OCI-LY7 (cell line): ENCODE measurements around the gene XPNPEP1. TPM values are rescaled to one million over a fixed set of nuclear protein-coding genes. Genes with fewer than 3 reads are reported as not detected.

Experiments
- BruUV-seq: library from RNA; stranded (reverse); fragments of 400-500 nt; replicated peaks from 2 replicates; lab custom pipeline; 2021; lab: Mats Ljungman, UMichigan
- CTCF ChIA-PET: fragments of 300-600 bp; sonication (Branson Sonifier 250); formaldehyde crosslinking; loops from one replicate; lab custom pipeline; 2022; ENCODE audit warnings: antibody characterized with exemption; ENCODE audit not compliant: unreplicated experiment; lab: Charles Lee
- POLR2A ChIA-PET: fragments of 300-600 bp; sonication (Branson Sonifier 250); formaldehyde crosslinking; loops from one replicate; lab custom pipeline; 2022; ENCODE audit warnings: antibody characterized with exemption; lab: Charles Lee
- DNase-seq: peaks from one replicate; pipeline ENCODE4 v3.0.0-alpha.2; 2015; ENCODE audit warnings: low spot score
- H2AFZ ChIP-seq: fragments of 200-600 bp; sonication (generic), shearing (Covaris generic); 2 replicates; pipeline ENCODE4 v1.6.1; 2014; ENCODE audit warnings: mild to moderate bottlenecking, antibody characterized with exemption, low read length, moderate library complexity
- H3K27ac ChIP-seq: fragments of 200-600 bp; sonication (generic); 2 replicates; pipeline ENCODE4 v1.5.1; 2014; ENCODE audit warnings: mixed run types, low read depth, mild to moderate bottlenecking, moderate library complexity, low read length, inconsistent platforms; ENCODE audit not compliant: poor library complexity, severe bottlenecking
- H3K36me3 ChIP-seq: fragments of 200-600 bp; sonication (generic); 2 replicates; pipeline ENCODE4 v1.6.1; 2014; ENCODE audit warnings: mild to moderate bottlenecking, antibody characterized with exemption, low read length, moderate library complexity, mixed read lengths; ENCODE audit not compliant: insufficient read depth
- H3K4me1 ChIP-seq: fragments of 200-600 bp; sonication (generic); 2 replicates; pipeline ENCODE4 v1.5.1; 2014; ENCODE audit warnings: mild to moderate bottlenecking, low read length; ENCODE audit not compliant: insufficient read depth, poor library complexity, severe bottlenecking
- H3K4me2 ChIP-seq: fragments of 200-600 bp; sonication (generic); 2 replicates; pipeline ENCODE4 v1.6.1; 2014; ENCODE audit warnings: mild to moderate bottlenecking, low read length
- H3K4me3 ChIP-seq: fragments of 200-600 bp; sonication (generic); 2 replicates; pipeline ENCODE4 v1.5.1; 2014; ENCODE audit warnings: mild to moderate bottlenecking, low read depth, low read length; ENCODE audit not compliant: poor library complexity, severe bottlenecking
- H3K79me2 ChIP-seq: fragments of 200-600 bp; sonication (generic); 2 replicates; pipeline ENCODE4 v1.6.1; 2016; ENCODE audit warnings: low read depth, mild to moderate bottlenecking, low read length, moderate library complexity, mixed read lengths; ENCODE audit not compliant: insufficient read depth
- H3K9me2 ChIP-seq: fragments of 200-600 bp; sonication (generic); 2 replicates; pipeline ENCODE4 v1.6.1; 2016; ENCODE audit warnings: mild to moderate bottlenecking, low read length, mixed read lengths; ENCODE audit not compliant: insufficient read depth
- H3K9me3 ChIP-seq: fragments of 200-600 bp; sonication (generic); 2 replicates; pipeline ENCODE4 v1.6.1; 2014; ENCODE audit warnings: mild to moderate bottlenecking, mixed run types, low read length, mixed read lengths
- H4K20me1 ChIP-seq: fragments of 200-600 bp; sonication (generic); 2 replicates; pipeline ENCODE4 v1.6.1; 2014; ENCODE audit warnings: mild to moderate bottlenecking, antibody characterized with exemption, low read length, moderate library complexity, mixed read lengths; ENCODE audit not compliant: insufficient read depth
- CTCF ChIP-seq: fragments of 200-600 bp; sonication (generic); conservative IDR thresholded peaks from 2 replicates; pipeline ENCODE4 v1.5.1; 2014; ENCODE audit warnings: mild to moderate bottlenecking, antibody characterized with exemption, low read length, moderate library complexity, mixed read lengths
- EZH2phosphoT487 ChIP-seq: fragments of 200-600 bp; sonication (generic); IDR thresholded peaks from 2 replicates; pipeline ENCODE4 v1.6.1; 2018; ENCODE audit warnings: low read depth, borderline replicate concordance, mild to moderate bottlenecking, mixed run types, antibody characterized with exemption, low read length, moderate library complexity, mixed read lengths
- intact Hi-C: fragments of 100-400 bp; cut with micrococcal nuclease; formaldehyde crosslinking; loops from one replicate; pipeline ENCODE4 v1.10.0; 2022; ENCODE audit not compliant: unreplicated experiment
- total RNA-seq, 2 experiments: library from RNA; depleted of rRNA in 1 of 2; stranded (reverse); fragments of >200 nt in 1 of 2; shearing (Covaris generic) in 1 of 2; gene quantifications; 2 replicates each; pipeline ENCODE4 v1.2.3, GENCODE V29; 2014 to 2022

XPNPEP1 gene
- total RNA-seq, 2 experiments from 2014 or later = 136 to 237 TPM

- H3K4me3 ChIP-seq = no peak overlapping the region
- DNase-seq = no peak
- CTCF ChIA-PET = no interaction called here
- no peak overlapping the region for H2AFZ ChIP-seq
- no peaks in the 10 kb centered on the region for H3K9me3 ChIP-seq
- H3K4me1 ChIP-seq = peaks cover 9% of the 10 kb centered on the region
- POLR2A ChIA-PET = no interaction called here
- H3K4me2 ChIP-seq = no peak overlapping the region
- TF ChIP-seq CTCF (no peak), EZH2phosphoT487 (no peak)
- H3K9me2 ChIP-seq = no peaks in the 10 kb centered on the region
- intact Hi-C loops = no loop called here
- H3K27ac ChIP-seq = no peak overlapping the region
- no peaks in the 10 kb centered on the region for H3K79me2 ChIP-seq
- BruUV-seq = no TSS peak
- no peaks in the 10 kb centered on the region for H3K36me3 ChIP-seq
- H4K20me1 ChIP-seq = no peaks in the 10 kb centered on the region
These were observed 36.2 kb upstream of the XPNPEP1 start for GRCh38 chr10:109959259-109960145.

GRCh38 chr10:109958059-109958458 is 34.7 kb upstream of the XPNPEP1 start:
- ChIA-PET POLR2A (interaction anchor here (1.0 to 1.4 kb wide), 3 partner anchors 9 to 102 kb away, joined by 3 to 4 read pairs (median 4); no protein-coding TSS in a partner anchor), CTCF (no interaction called here)
- Histone ChIP-seq H3K27ac (no peak overlapping the region), H3K4me3 (no peak overlapping the region), H3K79me2 (no peaks in the 10 kb centered on the region), H2AFZ (no peak overlapping the region), H4K20me1 (no peaks in the 10 kb centered on the region), H3K36me3 (no peaks in the 10 kb centered on the region), H3K9me3 (no peaks in the 10 kb centered on the region), H3K9me2 (no peaks in the 10 kb centered on the region), H3K4me2 (no peak overlapping the region), H3K4me1 (peaks cover 9% of the 10 kb centered on the region)
- intact Hi-C loops = no loop called here
- DNase-seq = no peak
- BruUV-seq = no TSS peak
- TF ChIP-seq EZH2phosphoT487 = no peak
- no peak for TF ChIP-seq CTCF
